GM23338 (cell line): Measurements from ENCODE around the gene SPECC1. TPM values are rescaled to one million over a fixed set of nuclear protein-coding genes. Genes with fewer than 3 reads are reported as not detected.

Experiments
- ATAC-seq: fragments of 200-7000 bp; cut with Tn5 transposase; 3 replicates; pipeline ENCODE4 v1.9.1; 2020
- DNase-seq: peaks from one replicate; pipeline ENCODE4 v3.0.0-alpha.2; 2015; ENCODE audit warnings: low spot score
- H2AFZ ChIP-seq: fragments of 200-600 bp; sonication (generic); 2 replicates; pipeline ENCODE4 v1.8.0; 2016; ENCODE audit warnings: antibody characterized with exemption, mild to moderate bottlenecking, moderate library complexity
- H3F3A ChIP-seq: fragments of 200-600 bp; sonication (generic); replicated peaks from 2 replicates; pipeline ENCODE4 v1.8.0; 2017; ENCODE audit warnings: antibody characterized with exemption, mixed run types, low read depth
- H3K27ac ChIP-seq: fragments of 200-600 bp; sonication (generic); 2 replicates; pipeline ENCODE4 v1.6.1; 2016; ENCODE audit warnings: low read depth
- H3K27me3 ChIP-seq: fragments of 200-600 bp; sonication (generic); 2 replicates; pipeline ENCODE4 v1.8.0; 2016; ENCODE audit warnings: mild to moderate bottlenecking, mixed run types, moderate library complexity; ENCODE audit not compliant: insufficient read depth
- H3K36me3 ChIP-seq: fragments of 200-600 bp; sonication (generic); 2 replicates; pipeline ENCODE4 v1.8.0; 2016; ENCODE audit warnings: mild to moderate bottlenecking; ENCODE audit not compliant: insufficient read depth
- H3K4me1 ChIP-seq: fragments of 200-600 bp; sonication (generic); 2 replicates; pipeline ENCODE4 v1.8.0; 2016; ENCODE audit warnings: mild to moderate bottlenecking, moderate library complexity; ENCODE audit not compliant: insufficient read depth
- H3K4me2 ChIP-seq: fragments of 200-600 bp; sonication (generic); 2 replicates; pipeline ENCODE4 v1.7.1; 2017; ENCODE audit warnings: mixed run types
- H3K4me3 ChIP-seq: fragments of 200-600 bp; sonication (generic); 2 replicates; pipeline ENCODE4 v1.6.1; 2016; ENCODE audit warnings: mixed run types
- H3K79me2 ChIP-seq: fragments of 200-600 bp; sonication (generic); replicated peaks from 2 replicates; pipeline ENCODE4 v1.8.0; 2017; ENCODE audit warnings: mild to moderate bottlenecking; ENCODE audit not compliant: insufficient read depth
- H3K9me2 ChIP-seq: fragments of 200-600 bp; sonication (generic); 2 replicates; pipeline ENCODE4 v1.8.0; 2017; ENCODE audit not compliant: insufficient read depth
- H4K20me1 ChIP-seq: fragments of 200-600 bp; sonication (generic); replicated peaks from 2 replicates; pipeline ENCODE4 v1.8.0; 2017; ENCODE audit warnings: mild to moderate bottlenecking; ENCODE audit not compliant: insufficient read depth
- H3K27ac Mint-ChIP-seq: 2 replicates; pipeline ENCODE4 v1.8.0; 2020; ENCODE audit warnings: inconsistent platforms, mild to moderate bottlenecking, moderate library complexity, mixed read lengths
- H3K27me3 Mint-ChIP-seq: 3 replicates; pipeline ENCODE4 v1.8.0; 2022; ENCODE audit warnings: low read depth, mild to moderate bottlenecking, moderate library complexity, mixed read lengths, inconsistent platforms; ENCODE audit not compliant: insufficient read depth, poor library complexity
- H3K36me3 Mint-ChIP-seq: 3 replicates; pipeline ENCODE4 v1.8.0; 2021; ENCODE audit warnings: low read depth, mild to moderate bottlenecking, inconsistent platforms, moderate library complexity, mixed read lengths
- H3K4me1 Mint-ChIP-seq: 3 replicates; pipeline ENCODE4 v1.8.0; 2020; ENCODE audit warnings: mild to moderate bottlenecking, inconsistent platforms, mixed read lengths
- H3K4me3 Mint-ChIP-seq: 3 replicates; pipeline ENCODE4 v1.8.0; 2021; ENCODE audit warnings: moderate library complexity, mild to moderate bottlenecking, inconsistent platforms, mixed read lengths
- H3K9me3 Mint-ChIP-seq: 3 replicates; pipeline ENCODE4 v1.8.0; 2020; ENCODE audit warnings: moderate library complexity, mild to moderate bottlenecking, inconsistent platforms, mixed read lengths
- CREB1 ChIP-seq: fragments of 250-450 bp; sonication (Bioruptor Pico); IDR thresholded peaks from 2 replicates; pipeline ENCODE4 v1.5.0; 2020; ENCODE audit warnings: low read depth, mild to moderate bottlenecking, moderate library complexity
- EZH2phosphoT487 ChIP-seq: fragments of 200-600 bp; sonication (generic); IDR thresholded peaks from one replicate; pipeline ENCODE4 v1.8.1; 2018; ENCODE audit warnings: antibody characterized with exemption; ENCODE audit not compliant: unreplicated experiment
- POLR2AphosphoS5 ChIP-seq: IDR thresholded peaks from 2 replicates; pipeline ENCODE4 v1.6.1; 2016; ENCODE audit warnings: antibody characterized with exemption, low read depth
- STAT1 ChIP-seq: IDR thresholded peaks from one replicate; pipeline ENCODE4 v1.6.1; 2016; ENCODE audit warnings: antibody characterized with exemption; ENCODE audit not compliant: unreplicated experiment
- ZNF331 ChIP-seq: fragments of 250-450 bp; sonication (Bioruptor Pico); IDR thresholded peaks from 2 replicates; pipeline ENCODE4 v1.5.0; 2020; ENCODE audit warnings: low read depth, mild to moderate bottlenecking, moderate library complexity
- polyA plus RNA-seq: library from polyadenylated mRNA; unstranded; fragments of >200 nt; fragmentation: Nextera tagmentation; extraction: Ambion mirVana; gene quantifications from 2 replicates; pipeline ENCODE4 v1.2.1, GENCODE V29; 2016
- total RNA-seq: library from RNA; depleted of rRNA; stranded (reverse); fragments of >200 nt; shearing (Covaris generic); gene quantifications from 2 replicates; pipeline ENCODE4 v1.2.3, GENCODE V29; 2014
- TF ChIP-seq, protein P1 (sequence below), 2 experiments: fragments of 200-600 bp in 1 of 2; sonication (generic) in 1 of 2; conservative IDR thresholded peaks; 2 replicates each; pipeline versions ENCODE4 v1.5.1 to v1.6.1; 2016 to 2017; ENCODE audit warnings: antibody characterized with exemption in 2 of 2, low read depth in 2 of 2, mild to moderate bottlenecking in 2 of 2, moderate library complexity in 1 of 2
- TF ChIP-seq, protein P2 (sequence below): IDR thresholded peaks from 2 replicates; pipeline ENCODE4 v1.6.1; 2016; ENCODE audit warnings: antibody characterized with exemption

The SPECC1 gene
- total and polyA plus RNA-seq, 2 experiments from 2014 or later, result 42.6 to 101 TPM

DNA sequence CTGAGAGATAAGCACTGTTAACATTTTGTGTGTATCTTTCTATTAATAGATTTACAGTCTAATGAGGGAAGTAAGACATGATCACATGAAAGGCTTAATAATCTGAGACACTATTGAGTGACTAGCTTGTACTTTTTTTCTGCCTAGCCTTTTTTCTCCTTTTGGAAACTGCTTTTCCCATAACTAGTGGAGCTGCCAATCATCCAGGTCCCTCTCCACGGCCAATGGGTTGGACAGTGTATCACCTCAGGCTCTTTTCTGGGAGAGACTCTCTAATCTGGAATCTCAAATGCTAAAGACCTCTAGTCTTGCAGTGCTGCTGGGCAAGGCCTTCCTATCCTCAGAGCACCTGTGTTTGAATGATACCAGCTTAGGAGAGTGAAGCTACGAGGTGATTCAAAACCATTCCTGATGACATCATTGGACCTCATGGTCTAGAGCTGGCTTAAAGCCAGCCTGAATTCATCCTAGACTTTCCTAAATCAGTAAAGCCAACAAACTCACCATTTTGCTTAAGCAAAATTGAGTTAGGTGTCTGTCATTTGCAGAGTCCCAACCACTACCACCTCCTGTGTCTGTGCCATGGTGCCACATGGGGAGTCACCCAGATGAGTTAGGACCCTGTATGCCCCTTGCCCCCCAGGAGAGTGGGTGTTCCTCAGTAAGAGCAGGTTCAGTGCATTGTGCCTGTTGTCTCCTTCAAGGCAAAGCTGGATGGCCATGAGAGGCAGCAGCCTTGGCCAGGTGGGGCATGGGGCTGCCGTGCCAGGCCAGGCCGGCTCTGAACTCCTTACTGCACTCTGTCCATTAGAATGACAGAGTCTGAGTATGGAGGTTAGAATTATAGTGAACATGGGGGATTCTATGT, 62.9 kb downstream of the SPECC1 start:
- Histone ChIP-seq H2AFZ (no peak overlapping the region), H3K79me2 (no peaks in the 10 kb centered on the region), H3K27me3 (no peaks in the 10 kb centered on the region), H3K4me2 (no peak overlapping the region), H3K36me3 (no peaks in the 10 kb centered on the region), H3K4me3 (no peak overlapping the region), H4K20me1 (no peaks in the 10 kb centered on the region), H3K27ac (no peak overlapping the region), H3K4me1 (peaks cover 7% of the 10 kb centered on the region; the same call in 1 of the 2 replicates), H3F3A (no peaks in the 10 kb centered on the region), H3K9me2 (no peaks in the 10 kb centered on the region)
- no peaks in the 10 kb centered on the region for H3K36me3 Mint-ChIP-seq
- TF ChIP-seq POLR2AphosphoS5 (no peak), ZNF331 (CRISPR knock-in tag) (no peak), STAT1 (no peak), EZH2phosphoT487 (no peak), CREB1 (CRISPR knock-in tag) (no peak)
- TF ChIP-seq, protein P1, sequence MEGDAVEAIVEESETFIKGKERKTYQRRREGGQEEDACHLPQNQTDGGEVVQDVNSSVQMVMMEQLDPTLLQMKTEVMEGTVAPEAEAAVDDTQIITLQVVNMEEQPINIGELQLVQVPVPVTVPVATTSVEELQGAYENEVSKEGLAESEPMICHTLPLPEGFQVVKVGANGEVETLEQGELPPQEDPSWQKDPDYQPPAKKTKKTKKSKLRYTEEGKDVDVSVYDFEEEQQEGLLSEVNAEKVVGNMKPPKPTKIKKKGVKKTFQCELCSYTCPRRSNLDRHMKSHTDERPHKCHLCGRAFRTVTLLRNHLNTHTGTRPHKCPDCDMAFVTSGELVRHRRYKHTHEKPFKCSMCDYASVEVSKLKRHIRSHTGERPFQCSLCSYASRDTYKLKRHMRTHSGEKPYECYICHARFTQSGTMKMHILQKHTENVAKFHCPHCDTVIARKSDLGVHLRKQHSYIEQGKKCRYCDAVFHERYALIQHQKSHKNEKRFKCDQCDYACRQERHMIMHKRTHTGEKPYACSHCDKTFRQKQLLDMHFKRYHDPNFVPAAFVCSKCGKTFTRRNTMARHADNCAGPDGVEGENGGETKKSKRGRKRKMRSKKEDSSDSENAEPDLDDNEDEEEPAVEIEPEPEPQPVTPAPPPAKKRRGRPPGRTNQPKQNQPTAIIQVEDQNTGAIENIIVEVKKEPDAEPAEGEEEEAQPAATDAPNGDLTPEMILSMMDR (conservative IDR thresholded peaks at IDR 0.05; ENCODE audit: low read depth in 2 of 2), result no peak
- TF ChIP-seq, protein P2, sequence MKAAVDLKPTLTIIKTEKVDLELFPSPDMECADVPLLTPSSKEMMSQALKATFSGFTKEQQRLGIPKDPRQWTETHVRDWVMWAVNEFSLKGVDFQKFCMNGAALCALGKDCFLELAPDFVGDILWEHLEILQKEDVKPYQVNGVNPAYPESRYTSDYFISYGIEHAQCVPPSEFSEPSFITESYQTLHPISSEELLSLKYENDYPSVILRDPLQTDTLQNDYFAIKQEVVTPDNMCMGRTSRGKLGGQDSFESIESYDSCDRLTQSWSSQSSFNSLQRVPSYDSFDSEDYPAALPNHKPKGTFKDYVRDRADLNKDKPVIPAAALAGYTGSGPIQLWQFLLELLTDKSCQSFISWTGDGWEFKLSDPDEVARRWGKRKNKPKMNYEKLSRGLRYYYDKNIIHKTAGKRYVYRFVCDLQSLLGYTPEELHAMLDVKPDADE, result no peak
- H3K27ac Mint-ChIP-seq, result no peak overlapping the region
- H3K4me1 Mint-ChIP-seq, result peaks cover 14% of the 10 kb centered on the region
- DNase-seq (no peak), ATAC-seq (no peak)
- H3K27me3 Mint-ChIP-seq, result no peaks in the 10 kb centered on the region
- H3K9me3 Mint-ChIP-seq, result no peaks in the 10 kb centered on the region
- no peak overlapping the region for H3K4me3 Mint-ChIP-seq

DNA sequence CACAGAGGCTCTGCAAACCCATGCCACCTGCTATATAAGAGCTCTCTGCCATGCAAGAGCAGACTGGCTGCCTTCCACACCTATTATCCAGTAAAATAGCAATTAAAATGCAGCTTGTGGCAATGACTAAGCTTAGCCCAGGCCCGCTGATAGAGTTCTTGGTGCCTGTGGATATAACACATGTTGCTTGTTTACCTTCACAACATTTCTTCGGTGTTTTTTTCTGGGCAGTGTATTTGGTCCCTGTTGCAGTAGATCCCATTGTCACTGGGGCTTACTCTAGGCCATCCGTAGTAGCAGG, 63.5 kb downstream of the SPECC1 start:
- no peak overlapping the region for H3K4me3 ChIP-seq

More for the DNA sequence above, 63.5 kb downstream of the SPECC1 start:
- Histone ChIP-seq H3K9me2 (no peaks in the 10 kb centered on the region), H3K4me2 (no peak overlapping the region; the same call in 1 of the 2 replicates), H2AFZ (no peak overlapping the region), H3F3A (no peaks in the 10 kb centered on the region), H3K27ac (no peak overlapping the region), H4K20me1 (no peaks in the 10 kb centered on the region), H3K4me1 (peaks cover 7% of the 10 kb centered on the region; the same call in 1 of the 2 replicates), H3K36me3 (no peaks in the 10 kb centered on the region), H3K27me3 (no peaks in the 10 kb centered on the region), H3K79me2 (no peaks in the 10 kb centered on the region)
- TF ChIP-seq ZNF331 (CRISPR knock-in tag), result no peak
- no peaks in the 10 kb centered on the region for H3K27me3 Mint-ChIP-seq
- H3K4me1 Mint-ChIP-seq, result peaks cover 14% of the 10 kb centered on the region
- DNase-seq, result no peak
- no peak for ATAC-seq
- no peaks in the 10 kb centered on the region for H3K36me3 Mint-ChIP-seq
- no peak overlapping the region for H3K4me3 Mint-ChIP-seq
- no peaks in the 10 kb centered on the region for H3K9me3 Mint-ChIP-seq
- no peak overlapping the region; the same call in 1 of the 2 replicates for H3K27ac Mint-ChIP-seq
